ENCODE results near the gene MAPKAPK2. TPM values are rescaled to one million over a fixed set of nuclear protein-coding genes. Genes with fewer than 3 reads are reported as not detected.

MAPKAPK2 gene
- total and polyA plus RNA-seq, 2 donors (not counting 1 experiment from before 2014, with no cell fraction given) = 60.3 to 85.8 TPM

- Histone ChIP-seq H3K9me3 (ENCODE audit: control extremely low read depth in 1 of 3, control insufficient read depth in 2 of 3, insufficient read depth in 1 of 3, low read length in 2 of 3) (no peaks in the 10 kb centered on the region), H3K4me2 (replicated peaks; ENCODE audit: low read depth, low read length, poor library complexity, severe bottlenecking) (no peak overlapping the region), H3K27ac (ENCODE audit: low read length in 2 of 2) (no peak overlapping the region), H3K9ac (ENCODE audit: low read length) (no peak overlapping the region), H3K4me1 (ENCODE audit: control insufficient read depth in 2 of 2, insufficient read depth in 2 of 2, low read length in 2 of 2) (peaks cover 0 to under 1% of the 10 kb centered on the region in 2 donors), H3K79me2 (ENCODE audit: control insufficient read depth, insufficient read depth, low read length) (no peaks in the 10 kb centered on the region), H4K20me1 (ENCODE audit: control insufficient read depth, insufficient read depth, low read length, poor library complexity, severe bottlenecking) (no peaks in the 10 kb centered on the region), H3K36me3 (replicated peaks in 1 of 2; ENCODE audit: control extremely low read depth in 1 of 2, control insufficient read depth in 1 of 2, extremely low read depth in 1 of 2, insufficient read depth in 2 of 2, low read length in 1 of 2) (no peaks in the 10 kb centered on the region), H2AFZ (ENCODE audit: insufficient read depth, low read depth, low read length, poor library complexity, severe bottlenecking) (no peak overlapping the region), H3K4me3 (ENCODE audit: control extremely low read depth in 1 of 5, extremely low read depth in 1 of 5, insufficient read depth in 1 of 5, low read depth in 2 of 5, low read length in 4 of 5) (no peak overlapping the region), H3K27me3 (replicated peaks in 1 of 4; ENCODE audit: control extremely low read depth in 1 of 4, control insufficient read depth in 3 of 4, insufficient read depth in 4 of 4, low read length in 3 of 4) (peaks cover 0 to 6% (median under 1%) of the 10 kb centered on the region in 4 experiments)
- no peak overlapping the region for H3K27ac Mint-ChIP-seq
- H3K4me3 Mint-ChIP-seq = no peak overlapping the region
- H3K27me3 Mint-ChIP-seq = peaks cover 4% of the 10 kb centered on the region
- POLR2A ChIA-PET = no interaction called here
- no peak for TF ChIP-seq CTCF (IDR thresholded peaks at IDR 0.05)
- no peak for DNase-seq
- 71% methylated on average over 3 of the region's 5 CpGs for WGBS (ENCODE audit: insufficient coverage)
- H3K9me3 Mint-ChIP-seq (ENCODE audit: insufficient read depth) = no peaks in the 10 kb centered on the region
- CTCF ChIA-PET = interaction anchor here (0.5 to 9.3 kb wide), 3 partner anchors 11 to 17 kb away, joined by 3 to 81 read pairs (median 3); partner anchors contain the start of gene DYRK3
- ATAC-seq (ENCODE audit: low read depth) = no peak
- intact Hi-C loops (cut with micrococcal nuclease) = no loop called here
- peaks cover under 1% of the 10 kb centered on the region for H3K4me1 Mint-ChIP-seq
Observed at GRCh38 chr1:206651958-206652890, 32.5 kb upstream of the MAPKAPK2 start.

GRCh38 chr1:206653715-206654459, 30.8 kb upstream of the MAPKAPK2 start:
- no peak for ATAC-seq (ENCODE audit: low read depth)
- ChIA-PET CTCF (interaction anchor here (0.6 to 18.6 kb wide), 4 partner anchors 10 to 227 kb away, joined by 3 to 215 read pairs (median 42); partner anchors contain the start of gene DYRK3), POLR2A (no interaction called here)
- Mint-ChIP-seq H3K4me1 (peaks cover 14% of the 10 kb centered on the region), H3K4me3 (no peak overlapping the region), H3K27ac (no peak overlapping the region), H3K27me3 (peaks cover 17% of the 10 kb centered on the region), H3K9me3 (ENCODE audit: insufficient read depth) (no peaks in the 10 kb centered on the region)
- no peak for DNase-seq
- no peak for TF ChIP-seq EZH2 (IDR thresholded peaks at IDR 0.05; ENCODE audit: borderline replicate concordance, insufficient read depth, low read depth, low read length, poor library complexity, severe bottlenecking)
- TF ChIP-seq CTCF (IDR thresholded peaks at IDR 0.05) = no peak
- 96% methylated on average over 5 of the region's 7 CpGs for WGBS (ENCODE audit: insufficient coverage)
- Histone ChIP-seq H3K36me3 (replicated peaks in 1 of 2; ENCODE audit: control extremely low read depth in 1 of 2, control insufficient read depth in 1 of 2, extremely low read depth in 1 of 2, insufficient read depth in 2 of 2, low read length in 1 of 2) (no peaks in the 10 kb centered on the region), H4K20me1 (ENCODE audit: control insufficient read depth, insufficient read depth, low read length, poor library complexity, severe bottlenecking) (no peaks in the 10 kb centered on the region), H3K9ac (ENCODE audit: low read length) (no peak overlapping the region), H3K79me2 (ENCODE audit: control insufficient read depth, insufficient read depth, low read length) (no peaks in the 10 kb centered on the region), H3K4me3 (ENCODE audit: control extremely low read depth in 1 of 5, extremely low read depth in 1 of 5, insufficient read depth in 1 of 5, low read depth in 2 of 5, low read length in 4 of 5) (no peak overlapping the region), H3K4me1 (ENCODE audit: control insufficient read depth in 2 of 2, insufficient read depth in 2 of 2, low read length in 2 of 2) (peaks cover 13 to 15% of the 10 kb centered on the region in 2 donors), H3K4me2 (replicated peaks; ENCODE audit: low read depth, low read length, poor library complexity, severe bottlenecking) (no peak overlapping the region), H3K27ac (ENCODE audit: low read length in 2 of 2) (no peak overlapping the region), H3K27me3 (replicated peaks in 1 of 4; ENCODE audit: control extremely low read depth in 1 of 4, control insufficient read depth in 3 of 4, insufficient read depth in 4 of 4, low read length in 3 of 4) (peaks cover 0 to 17% (median 8%) of the 10 kb centered on the region in 4 experiments), H3K9me3 (ENCODE audit: control extremely low read depth in 1 of 3, control insufficient read depth in 2 of 3, insufficient read depth in 1 of 3, low read length in 2 of 3) (no peaks in the 10 kb centered on the region), H2AFZ (ENCODE audit: insufficient read depth, low read depth, low read length, poor library complexity, severe bottlenecking) (no peak overlapping the region)
- intact Hi-C loops (cut with micrococcal nuclease) = no loop called here
